NCI-H2107 treated with DMSO at 0.1 percent for 48 hours (cell line): ENCODE data around the gene CBX8.

Experiments used
- DNase-seq: peaks from one replicate; lab custom pipeline; 2025; ENCODE audit not compliant: unreplicated experiment; lab: John Stamatoyannopoulos, UW

CBX8 gene

GRCh38 chr17:79821331-79822095 lies 24.6 kb upstream of the CBX8 start:
- DNase-seq = no peak

GRCh38 chr17:79820959-79821330 lies 24.1 kb upstream of the CBX8 start:
- no peak for DNase-seq

GRCh38 chr17:79819534-79820276 lies 22.8 kb upstream of the CBX8 start:
- DNase-seq = no peak

GRCh38 chr17:79819085-79819484 lies 22.2 kb upstream of the CBX8 start:
- DNase-seq = no peak

GRCh38 chr17:79818026-79818758 lies 21.3 kb upstream of the CBX8 start:
- DNase-seq = peak; percentile 58

GRCh38 chr17:79815836-79816461 lies 19.1 kb upstream of the CBX8 start:
- DNase-seq = no peak

GRCh38 chr17:79814974-79815835 lies 18.3 kb upstream of the CBX8 start:
- DNase-seq = no peak

- no peak for DNase-seq
Observed at GRCh38 chr17:79814127-79814973, 17.5 kb upstream of the CBX8 start.

- DNase-seq = no peak
Observed at GRCh38 chr17:79813297-79814126, 16.6 kb upstream of the CBX8 start.

GRCh38 chr17:79812353-79813258 lies 15.7 kb upstream of the CBX8 start:
- no peak for DNase-seq

GRCh38 chr17:79811868-79812352 lies 15.0 kb upstream of the CBX8 start:
- DNase-seq = no peak

GRCh38 chr17:79811011-79811867 lies 14.4 kb upstream of the CBX8 start:
- peak; percentile 61 for DNase-seq

GRCh38 chr17:79810130-79811010 lies 13.5 kb upstream of the CBX8 start:
- peak; percentile 59 for DNase-seq

- peak; percentile 43 for DNase-seq
Observed at GRCh38 chr17:79809530-79810129, 12.8 kb upstream of the CBX8 start.
